GM21723 (cell line): ENCODE results near the gene ETNK2.

Source experiments
- ATAC-seq: cut with Tn5 transposase; IDR thresholded peaks from one replicate; pipeline ENCODE4 v1.9.1; 2021; ENCODE audit warnings: mild to moderate bottlenecking, moderate library complexity; ENCODE audit not compliant: unreplicated experiment

The ETNK2 gene

GRCh38 chr1:204178487-204179281 lies 26.8 kb upstream of the ETNK2 start:
- no peak for ATAC-seq

- no peak for ATAC-seq
Observed at GRCh38 chr1:204177133-204177532, 25.3 kb upstream of the ETNK2 start.

- ATAC-seq, result no peak
Observed at GRCh38 chr1:204176049-204176448, 24.2 kb upstream of the ETNK2 start.

GRCh38 chr1:204174958-204175357 lies 23.1 kb upstream of the ETNK2 start:
- ATAC-seq, result no peak

GRCh38 chr1:204172404-204173029 lies 20.7 kb upstream of the ETNK2 start:
- no peak for ATAC-seq

GRCh38 chr1:204171751-204172178 lies 19.9 kb upstream of the ETNK2 start:
- ATAC-seq, result no peak

- ATAC-seq, result no peak
Observed at GRCh38 chr1:204170494-204171155, 18.8 kb upstream of the ETNK2 start.

- ATAC-seq, result no peak
Observed at GRCh38 chr1:204169858-204170257, 18.0 kb upstream of the ETNK2 start.

GRCh38 chr1:204167730-204168129 lies 15.9 kb upstream of the ETNK2 start:
- ATAC-seq, result no peak

GRCh38 chr1:204166219-204166618 lies 14.4 kb upstream of the ETNK2 start, which contains the start of gene REN:
TSS of gene REN (minus strand) at chr1:204166337. CDS start at chr1:204166293, 44 bp downstream.
- ATAC-seq, result no peak

- no peak for ATAC-seq
Observed at GRCh38 chr1:204162494-204163074, 10.7 kb upstream of the ETNK2 start.

GRCh38 chr1:204161609-204162493 lies 10.0 kb upstream of the ETNK2 start:
- ATAC-seq, result no peak

GRCh38 chr1:204157962-204158361 lies 6.1 kb upstream of the ETNK2 start:
- ATAC-seq, result no peak

GRCh38 chr1:204155881-204156280 lies 4.0 kb upstream of the ETNK2 start:
- ATAC-seq, result no peak

- ATAC-seq, result no peak
Observed at GRCh38 chr1:204154568-204155255, 2.9 kb upstream of the ETNK2 start.

GRCh38 chr1:204153667-204154066 lies 1.8 kb upstream of the ETNK2 start:
- no peak for ATAC-seq

- no peak for ATAC-seq
Observed at GRCh38 chr1:204152310-204153044, 633 bp upstream of the ETNK2 start.

- ATAC-seq, result no peak
Observed at GRCh38 chr1:204150702-204151551, 917 bp downstream of the ETNK2 start.
